SK-N-SH (cell line): ENCODE measurements around the gene MAP4.

Experiments
- MXI1 ChIP-seq: IDR thresholded peaks from 2 replicates; pipeline ENCODE4 v1.6.1; 2012; ENCODE audit warnings: mild to moderate bottlenecking, low read depth, low read length, improper control_type of control experiment
- TF ChIP-seq, protein P1 (sequence below): fragments of 200-600 bp; sonication (generic); IDR thresholded peaks from 2 replicates; pipeline ENCODE4 v1.6.1; 2017; ENCODE audit warnings: antibody characterized with exemption, mild to moderate bottlenecking, moderate library complexity

- no peak for TF ChIP-seq MXI1
- TF ChIP-seq, protein P1, sequence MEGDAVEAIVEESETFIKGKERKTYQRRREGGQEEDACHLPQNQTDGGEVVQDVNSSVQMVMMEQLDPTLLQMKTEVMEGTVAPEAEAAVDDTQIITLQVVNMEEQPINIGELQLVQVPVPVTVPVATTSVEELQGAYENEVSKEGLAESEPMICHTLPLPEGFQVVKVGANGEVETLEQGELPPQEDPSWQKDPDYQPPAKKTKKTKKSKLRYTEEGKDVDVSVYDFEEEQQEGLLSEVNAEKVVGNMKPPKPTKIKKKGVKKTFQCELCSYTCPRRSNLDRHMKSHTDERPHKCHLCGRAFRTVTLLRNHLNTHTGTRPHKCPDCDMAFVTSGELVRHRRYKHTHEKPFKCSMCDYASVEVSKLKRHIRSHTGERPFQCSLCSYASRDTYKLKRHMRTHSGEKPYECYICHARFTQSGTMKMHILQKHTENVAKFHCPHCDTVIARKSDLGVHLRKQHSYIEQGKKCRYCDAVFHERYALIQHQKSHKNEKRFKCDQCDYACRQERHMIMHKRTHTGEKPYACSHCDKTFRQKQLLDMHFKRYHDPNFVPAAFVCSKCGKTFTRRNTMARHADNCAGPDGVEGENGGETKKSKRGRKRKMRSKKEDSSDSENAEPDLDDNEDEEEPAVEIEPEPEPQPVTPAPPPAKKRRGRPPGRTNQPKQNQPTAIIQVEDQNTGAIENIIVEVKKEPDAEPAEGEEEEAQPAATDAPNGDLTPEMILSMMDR = no peak
Observed at GRCh38 chr3:48065035-48065434, 48.8 kb upstream of the MAP4 start.
